ENCODE results near the gene DICER1. TPM values are rescaled to one million over a fixed set of nuclear protein-coding genes. Genes with fewer than 3 reads are reported as not detected.
"Not testable (repeated sequence)": the region's sequence is repeated elsewhere in the genome, so short reads cannot be mapped to it uniquely, and the experiment has no call there.

DICER1 gene
- polyA plus RNA-seq, 3 donors = 26.5 to 38.4 (median 34.7) TPM

- H3K27me3 ChIP-seq (ENCODE audit: control insufficient read depth in 2 of 2, insufficient read depth in 2 of 2, low read length in 2 of 2) = no peaks in the 10 kb centered on the region
- WGBS (ENCODE audit: insufficient coverage) = 82% methylated on average over 6 of the region's 8 CpGs
- no peak for TF ChIP-seq CTCF (IDR thresholded peaks at IDR 0.05)
- DNase-seq = no peak
- no peak overlapping the region for H2AFZ ChIP-seq (ENCODE audit: insufficient read depth, low read depth, low read length, poor library complexity, severe bottlenecking)
- H3K9me3 ChIP-seq (replicated peaks in 1 of 2; ENCODE audit: control insufficient read depth in 1 of 2, insufficient read depth in 1 of 2, low read length in 2 of 2) = no peaks in the 10 kb centered on the region
- H3K4me1 ChIP-seq (ENCODE audit: control insufficient read depth in 1 of 2, insufficient read depth in 2 of 2, low read length in 2 of 2) = peaks cover 36 to 38% of the 10 kb centered on the region in 2 donors
- H3K36me3 ChIP-seq (replicated peaks in 1 of 2; ENCODE audit: control insufficient read depth in 1 of 2, insufficient read depth in 2 of 2, low read length in 2 of 2) = no peaks in the 10 kb centered on the region
- intact Hi-C loops (cut with micrococcal nuclease) = loop anchor here in 1 of 2 donors (10.0 kb wide), 1 partner anchor 144 kb away; no protein-coding TSS in a partner anchor
- peaks cover 0 to 3% (median 0%) of the 10 kb centered on the region in 7 donors for H3K9me3 Mint-ChIP-seq
- H3K4me3 ChIP-seq (replicated peaks in 1 of 3; ENCODE audit: low read depth in 2 of 3, low read length in 3 of 3) = no peak overlapping the region
- H3K9ac ChIP-seq (ENCODE audit: insufficient read depth, low read length, poor library complexity, severe bottlenecking) = no peak overlapping the region
- H4K20me1 ChIP-seq (ENCODE audit: insufficient read depth, low read length) = no peaks in the 10 kb centered on the region
- H3K27ac ChIP-seq (ENCODE audit: low read depth in 1 of 2, low read length in 2 of 2) = no peak overlapping the region
- no peak overlapping the region for H3K27ac Mint-ChIP-seq
- H3K36me3 Mint-ChIP-seq = peaks cover 8 to 11% of the 10 kb centered on the region in 2 donors
- no peak overlapping the region for H3K4me2 ChIP-seq (replicated peaks; ENCODE audit: extremely low read depth, low read length, poor library complexity, severe bottlenecking)
- peaks cover 0 to 2% (median 1%) of the 10 kb centered on the region in 3 donors for H3K27me3 Mint-ChIP-seq (ENCODE audit: low read depth in 3 of 3)
- H3K4me3 Mint-ChIP-seq = no peak overlapping the region
- peaks cover 39% of the 10 kb centered on the region for H3K4me1 Mint-ChIP-seq
- peaks cover 6% of the 10 kb centered on the region for H3K79me2 ChIP-seq (ENCODE audit: insufficient read depth, low read length)
Observed at GRCh38 chr14:95180966-95181741, 23.8 kb upstream of the DICER1 start.

GRCh38 chr14:95175670-95176069 is 18.3 kb upstream of the DICER1 start:
- H3K79me2 ChIP-seq (ENCODE audit: insufficient read depth, low read length); H3K27me3 ChIP-seq (ENCODE audit: control insufficient read depth in 2 of 2, insufficient read depth in 2 of 2, low read length in 2 of 2); intact Hi-C loops (cut with micrococcal nuclease); H3K9ac ChIP-seq (ENCODE audit: insufficient read depth, low read length, poor library complexity, severe bottlenecking); H3K4me3 ChIP-seq (replicated peaks in 1 of 3; ENCODE audit: low read depth in 2 of 3, low read length in 3 of 3); H3K27me3 Mint-ChIP-seq (ENCODE audit: low read depth in 3 of 3); H3K9me3 Mint-ChIP-seq; DNase-seq; H3K9me3 ChIP-seq (replicated peaks in 1 of 2; ENCODE audit: control insufficient read depth in 1 of 2, insufficient read depth in 1 of 2, low read length in 2 of 2); H3K36me3 Mint-ChIP-seq; H4K20me1 ChIP-seq (ENCODE audit: insufficient read depth, low read length); H3K4me2 ChIP-seq (replicated peaks; ENCODE audit: extremely low read depth, low read length, poor library complexity, severe bottlenecking); H3K36me3 ChIP-seq (replicated peaks in 1 of 2; ENCODE audit: control insufficient read depth in 1 of 2, insufficient read depth in 2 of 2, low read length in 2 of 2); H3K27ac Mint-ChIP-seq; H3K27ac ChIP-seq (ENCODE audit: low read depth in 1 of 2, low read length in 2 of 2); H3K4me3 Mint-ChIP-seq; H2AFZ ChIP-seq (ENCODE audit: insufficient read depth, low read depth, low read length, poor library complexity, severe bottlenecking): not testable (repeated sequence)
- WGBS (ENCODE audit: insufficient coverage) = no CpG with 5 or more reads among the region's 3 CpGs
- H3K4me1 Mint-ChIP-seq = peaks cover 24% of the 10 kb centered on the region
- H3K4me1 ChIP-seq (ENCODE audit: control insufficient read depth in 1 of 2, insufficient read depth in 2 of 2, low read length in 2 of 2) = peaks cover 24 to 25% of the 10 kb centered on the region in 2 donors

All from CD14-positive monocyte (primary cell).